Measurements from ENCODE around the gene DDX60.
"Not testable (repeated sequence)": the region's sequence is repeated elsewhere in the genome, so short reads cannot be mapped to it uniquely, and the experiment has no call there.

Gene DDX60

DNA sequence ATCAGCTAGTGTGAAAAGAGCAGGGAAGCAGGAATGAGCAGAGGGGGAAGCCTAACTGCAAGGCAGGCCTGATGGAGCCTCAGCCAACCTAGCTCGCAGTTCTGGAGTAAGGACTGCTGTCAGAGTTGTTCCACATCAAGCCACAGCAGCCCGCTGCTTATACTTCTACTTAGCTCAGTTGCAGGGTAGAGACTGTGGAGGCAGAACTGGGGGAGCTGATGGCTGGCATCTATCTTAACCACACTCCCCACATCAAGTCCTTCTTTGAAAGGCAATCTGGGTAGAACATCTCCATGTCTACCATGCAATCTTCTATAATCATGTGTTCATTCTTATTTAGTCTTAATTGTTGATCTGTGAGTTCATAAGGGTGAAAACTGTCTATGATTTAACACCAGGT, 46.1 kb downstream of the DDX60 start:
- no peaks in the 10 kb centered on the region for H3K36me3 ChIP-seq (ENCODE audit: insufficient read depth, low read length)
- H3K9me3 ChIP-seq (ENCODE audit: control insufficient read depth, insufficient read depth, low read length), result no peaks in the 10 kb centered on the region

DNA sequence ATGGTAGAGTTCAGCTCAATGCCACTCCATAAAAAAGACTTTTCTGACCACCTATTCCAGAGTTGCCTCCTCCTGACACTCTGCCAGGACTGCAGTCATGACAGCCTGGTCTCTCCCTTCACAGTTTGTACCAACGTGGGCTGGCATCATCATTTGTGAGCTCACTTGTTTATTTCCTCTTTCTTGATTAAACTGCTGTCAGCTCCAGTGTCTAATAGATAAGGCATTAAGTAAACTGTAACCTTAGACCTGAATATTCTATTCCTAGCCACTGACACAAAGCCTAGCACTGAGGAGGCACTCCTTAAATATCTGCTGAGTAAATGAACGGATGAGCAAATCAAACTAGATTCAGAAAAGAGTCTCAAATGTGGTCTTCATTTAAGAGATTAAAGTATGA, 48.7 kb downstream of the DDX60 start:
- H3K9ac ChIP-seq (ENCODE audit: low read depth, low read length), result no peak overlapping the region
- H3K36me3 ChIP-seq (ENCODE audit: insufficient read depth, low read length), result no peaks in the 10 kb centered on the region
- no peaks in the 10 kb centered on the region for H3K9me3 ChIP-seq (ENCODE audit: control insufficient read depth, insufficient read depth, low read length)
- H3K4me1 ChIP-seq (ENCODE audit: insufficient read depth, low read length), result no peaks in the 10 kb centered on the region

More for the DNA sequence above, 46.1 kb downstream of the DDX60 start:
- Histone ChIP-seq H3K9ac (ENCODE audit: low read depth, low read length) (no peak overlapping the region), H3K4me1 (ENCODE audit: insufficient read depth, low read length) (no peaks in the 10 kb centered on the region; the same call in 1 of the 2 replicates)

DNA sequence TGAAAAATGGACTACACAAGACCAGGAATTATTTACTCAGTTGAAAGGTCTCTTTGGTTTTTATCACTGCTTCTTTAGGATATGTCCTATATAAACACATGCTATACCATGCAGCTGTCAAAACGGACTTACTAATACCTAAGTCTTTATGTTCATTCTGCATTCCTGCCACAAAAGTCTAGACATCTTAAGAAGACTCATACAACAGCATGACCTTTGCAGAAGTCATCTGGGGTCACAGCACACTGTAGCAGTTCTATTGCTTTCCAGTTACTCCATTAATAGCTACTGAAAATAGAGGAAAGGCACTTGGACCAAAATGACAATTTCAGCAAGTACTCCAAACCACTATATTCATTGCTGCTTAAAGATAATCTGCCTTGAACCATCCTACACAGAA, 53.2 kb downstream of the DDX60 start:
- no peaks in the 10 kb centered on the region for H3K9me3 ChIP-seq (ENCODE audit: control insufficient read depth, insufficient read depth, low read length)
- no peaks in the 10 kb centered on the region for H3K36me3 ChIP-seq (ENCODE audit: insufficient read depth, low read length)
- H3K9ac ChIP-seq (ENCODE audit: low read depth, low read length), result no peak overlapping the region
- no peaks in the 10 kb centered on the region for H3K4me1 ChIP-seq (ENCODE audit: insufficient read depth, low read length)

- Histone ChIP-seq H3K4me1 (ENCODE audit: insufficient read depth, low read length) (no peaks in the 10 kb centered on the region), H3K36me3 (ENCODE audit: insufficient read depth, low read length) (no peaks in the 10 kb centered on the region), H3K9me3 (ENCODE audit: control insufficient read depth, insufficient read depth, low read length) (no peaks in the 10 kb centered on the region), H3K9ac (ENCODE audit: low read depth, low read length) (no peak overlapping the region)
Observed at GRCh38 chr4:168264903-168265302, 53.6 kb downstream of the DDX60 start.

- Histone ChIP-seq H3K4me1 (ENCODE audit: insufficient read depth, low read length) (no peaks in the 10 kb centered on the region), H3K9me3 (ENCODE audit: control insufficient read depth, insufficient read depth, low read length) (no peaks in the 10 kb centered on the region), H3K36me3 (ENCODE audit: insufficient read depth, low read length) (no peaks in the 10 kb centered on the region), H3K9ac (ENCODE audit: low read depth, low read length) (no peak overlapping the region)
Observed at GRCh38 chr4:168263039-168263438, 55.5 kb downstream of the DDX60 start.

DNA sequence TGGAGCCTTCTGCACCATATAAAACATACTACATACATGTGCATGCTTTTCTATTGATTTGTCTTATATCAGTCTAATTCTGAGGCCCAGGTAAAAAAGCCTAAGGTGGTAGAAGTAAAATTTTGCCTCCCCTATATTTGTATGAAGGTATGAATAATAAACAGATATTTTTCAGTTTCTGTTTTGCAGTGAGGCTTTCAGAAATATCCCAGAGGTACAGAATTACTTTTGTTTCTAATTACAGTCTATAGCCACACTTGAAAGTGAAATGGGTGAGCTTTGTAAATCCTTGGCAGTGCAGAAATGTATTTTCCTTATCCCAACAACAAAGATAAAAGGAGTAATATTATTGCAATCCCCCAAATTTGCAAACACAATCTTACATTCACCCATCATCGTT, 59.5 kb downstream of the DDX60 start:
- H3K9ac ChIP-seq (ENCODE audit: low read depth, low read length), result no peak overlapping the region
- H3K36me3 ChIP-seq (ENCODE audit: insufficient read depth, low read length), result no peaks in the 10 kb centered on the region
- H3K9me3 ChIP-seq (ENCODE audit: control insufficient read depth, insufficient read depth, low read length), result no peaks in the 10 kb centered on the region
- H3K4me1 ChIP-seq (ENCODE audit: insufficient read depth, low read length), result peaks cover 6% of the 10 kb centered on the region; the same call in 1 of the 2 replicates

GRCh38 chr4:168257768-168258167, 60.8 kb downstream of the DDX60 start:
- Histone ChIP-seq H3K9ac (ENCODE audit: low read depth, low read length) (no peak overlapping the region), H3K36me3 (ENCODE audit: insufficient read depth, low read length) (no peaks in the 10 kb centered on the region), H3K9me3 (ENCODE audit: control insufficient read depth, insufficient read depth, low read length) (no peaks in the 10 kb centered on the region), H3K4me1 (ENCODE audit: insufficient read depth, low read length) (peaks cover 6% of the 10 kb centered on the region; the same call in 1 of the 2 replicates)

DNA sequence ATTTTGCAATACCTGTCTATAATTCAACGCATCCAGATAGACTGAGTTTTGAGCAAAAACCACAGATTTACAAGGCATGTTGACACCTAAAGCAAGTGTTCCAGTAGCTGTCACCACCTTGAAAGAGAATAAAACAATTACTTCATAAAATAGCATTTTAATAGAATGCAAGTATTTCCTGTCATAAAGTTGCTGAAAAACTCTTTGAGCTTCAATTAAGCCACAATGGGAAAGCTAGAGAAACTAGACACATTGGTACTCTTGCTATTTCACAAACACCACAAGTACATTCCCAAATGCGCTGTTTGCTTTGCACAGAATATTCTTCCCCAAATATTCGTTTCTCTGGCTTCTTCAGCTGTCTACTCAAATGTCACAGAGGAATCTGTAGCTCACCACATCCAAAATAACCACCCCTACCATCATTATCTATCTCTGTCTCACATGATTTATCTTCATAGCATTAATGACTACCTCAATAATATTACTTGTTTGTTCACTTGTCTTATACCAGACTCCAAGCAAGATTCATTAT, 70.3 kb downstream of the DDX60 start:
- no peaks in the 10 kb centered on the region for H3K4me1 ChIP-seq (ENCODE audit: insufficient read depth, low read length)
- H3K36me3 ChIP-seq (ENCODE audit: insufficient read depth, low read length), result no peaks in the 10 kb centered on the region
- no peak overlapping the region for H3K9ac ChIP-seq (ENCODE audit: low read depth, low read length)
- no peaks in the 10 kb centered on the region; the same call in 1 of the 2 replicates for H3K9me3 ChIP-seq (ENCODE audit: control insufficient read depth, insufficient read depth, low read length)

- H3K9me3 ChIP-seq (ENCODE audit: control insufficient read depth, insufficient read depth, low read length), result no peaks in the 10 kb centered on the region; the same call in 1 of the 2 replicates
- H3K36me3 ChIP-seq (ENCODE audit: insufficient read depth, low read length), result no peaks in the 10 kb centered on the region
- H3K4me1 ChIP-seq (ENCODE audit: insufficient read depth, low read length), result no peaks in the 10 kb centered on the region
- no peak overlapping the region for H3K9ac ChIP-seq (ENCODE audit: low read depth, low read length)
Observed at GRCh38 chr4:168247603-168248002, 70.9 kb downstream of the DDX60 start.

DNA sequence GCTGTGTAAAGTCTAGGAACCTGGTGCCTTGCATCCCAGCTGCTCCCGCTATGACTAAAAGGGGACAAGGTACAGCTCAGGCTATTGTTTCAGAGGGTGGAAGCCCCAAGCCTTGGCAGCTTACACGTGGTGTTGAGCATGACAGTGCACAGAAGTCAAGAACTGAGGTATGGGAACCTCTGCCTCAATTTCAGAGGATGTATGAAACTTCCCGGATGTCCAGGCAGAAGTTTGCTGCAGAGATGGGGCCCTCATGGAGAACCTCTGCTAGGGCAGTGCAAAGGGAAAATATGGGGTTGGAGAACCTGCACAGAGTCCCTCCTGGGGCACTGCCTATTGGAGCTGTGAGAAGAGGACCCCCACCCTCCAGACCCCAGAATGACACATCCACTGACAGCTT, 76.6 kb downstream of the DDX60 start:
- Histone ChIP-seq H3K36me3 (ENCODE audit: insufficient read depth, low read length) (no peaks in the 10 kb centered on the region), H3K9me3 (ENCODE audit: control insufficient read depth, insufficient read depth, low read length) (peaks cover 3% of the 10 kb centered on the region; the same call in 1 of the 2 replicates), H3K4me1 (ENCODE audit: insufficient read depth, low read length) (no peaks in the 10 kb centered on the region), H3K9ac (ENCODE audit: low read depth, low read length) (no peak overlapping the region)

DNA sequence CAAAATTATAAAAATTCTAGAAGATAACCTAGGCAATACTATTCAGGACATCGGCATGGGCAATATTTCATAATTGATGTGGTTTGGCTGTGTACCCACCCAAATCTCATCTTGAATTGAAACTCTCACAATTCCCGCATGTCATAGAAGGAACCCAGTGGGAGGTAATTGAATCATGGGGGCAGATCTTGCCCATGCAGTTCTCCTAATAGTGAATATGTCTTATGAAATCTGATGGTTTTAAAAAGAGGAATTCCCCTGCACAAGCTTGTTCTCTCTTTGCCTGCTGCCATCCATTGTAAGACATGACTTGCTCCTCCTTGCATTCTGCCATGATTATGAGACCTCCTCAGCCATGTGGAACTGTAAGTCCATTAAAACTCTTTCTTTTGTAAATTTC, 77.7 kb downstream of the DDX60 start:
- Histone ChIP-seq H3K36me3 (ENCODE audit: insufficient read depth, low read length) (no peaks in the 10 kb centered on the region), H3K9me3 (ENCODE audit: control insufficient read depth, insufficient read depth, low read length) (peaks cover 3% of the 10 kb centered on the region; the same call in 1 of the 2 replicates), H3K4me1 (ENCODE audit: insufficient read depth, low read length) (no peaks in the 10 kb centered on the region), H3K9ac (ENCODE audit: low read depth, low read length) (no peak overlapping the region)

DNA sequence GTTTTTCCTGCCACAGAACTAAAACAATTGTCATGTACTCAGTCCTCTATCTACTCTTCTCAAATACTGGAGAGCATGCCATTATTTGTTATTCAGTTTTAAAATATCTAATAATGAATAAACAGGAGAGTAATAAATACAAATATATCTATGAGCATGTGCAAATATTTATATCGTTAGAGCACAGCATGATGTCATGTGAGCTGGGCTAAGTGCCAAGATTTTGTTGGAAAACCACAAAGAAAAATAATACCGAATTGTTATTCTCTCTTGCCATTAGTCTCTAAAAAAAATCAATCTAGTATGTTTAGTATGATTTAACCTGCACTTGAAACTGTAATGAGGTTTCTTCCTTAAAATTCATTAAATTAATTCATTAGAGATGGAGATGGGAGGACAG, 97.3 kb downstream of the DDX60 start:
- H3K36me3 ChIP-seq (ENCODE audit: insufficient read depth, low read length), result no peaks in the 10 kb centered on the region
- H3K9me3 ChIP-seq (ENCODE audit: control insufficient read depth, insufficient read depth, low read length), result no peaks in the 10 kb centered on the region
- no peak overlapping the region for H3K9ac ChIP-seq (ENCODE audit: low read depth, low read length)
- H3K4me1 ChIP-seq (ENCODE audit: insufficient read depth, low read length), result no peaks in the 10 kb centered on the region

GRCh38 chr4:168220893-168221292, 97.7 kb downstream of the DDX60 start:
- H3K9ac ChIP-seq (ENCODE audit: low read depth, low read length), result no peak overlapping the region
- no peaks in the 10 kb centered on the region for H3K9me3 ChIP-seq (ENCODE audit: control insufficient read depth, insufficient read depth, low read length)
- no peaks in the 10 kb centered on the region for H3K36me3 ChIP-seq (ENCODE audit: insufficient read depth, low read length)
- no peaks in the 10 kb centered on the region for H3K4me1 ChIP-seq (ENCODE audit: insufficient read depth, low read length)

- no peak overlapping the region for H3K9ac ChIP-seq (ENCODE audit: low read depth, low read length)
- no peaks in the 10 kb centered on the region for H3K4me1 ChIP-seq (ENCODE audit: insufficient read depth, low read length)
- H3K36me3 ChIP-seq (ENCODE audit: insufficient read depth, low read length), result no peaks in the 10 kb centered on the region
- H3K9me3 ChIP-seq (ENCODE audit: control insufficient read depth, insufficient read depth, low read length), result no peaks in the 10 kb centered on the region
Observed at GRCh38 chr4:168218645-168219044, 99.9 kb downstream of the DDX60 start.

DNA sequence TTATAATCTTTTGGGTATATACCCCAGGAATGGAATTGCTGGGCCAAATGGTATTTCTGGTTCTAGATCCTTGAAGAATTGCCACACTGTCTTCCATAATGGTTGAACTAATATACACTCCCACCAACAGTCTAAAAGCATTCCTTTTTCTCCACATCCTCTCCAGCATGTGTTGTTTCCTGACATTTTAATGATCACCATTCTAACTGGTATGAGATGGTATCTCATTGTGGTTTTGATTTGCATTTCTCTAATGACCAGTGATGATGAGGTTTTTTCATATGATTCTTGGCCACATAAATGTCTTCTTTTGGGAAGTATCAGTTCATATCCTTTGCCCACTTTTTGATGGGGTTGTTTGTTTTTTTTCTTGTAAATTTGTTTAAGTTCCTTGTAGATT, 105.0 kb downstream of the DDX60 start:
- H3K4me1 ChIP-seq (ENCODE audit: insufficient read depth, low read length); H3K9ac ChIP-seq (ENCODE audit: low read depth, low read length); H3K36me3 ChIP-seq (ENCODE audit: insufficient read depth, low read length); H3K9me3 ChIP-seq (ENCODE audit: control insufficient read depth, insufficient read depth, low read length): not testable (repeated sequence)

DNA sequence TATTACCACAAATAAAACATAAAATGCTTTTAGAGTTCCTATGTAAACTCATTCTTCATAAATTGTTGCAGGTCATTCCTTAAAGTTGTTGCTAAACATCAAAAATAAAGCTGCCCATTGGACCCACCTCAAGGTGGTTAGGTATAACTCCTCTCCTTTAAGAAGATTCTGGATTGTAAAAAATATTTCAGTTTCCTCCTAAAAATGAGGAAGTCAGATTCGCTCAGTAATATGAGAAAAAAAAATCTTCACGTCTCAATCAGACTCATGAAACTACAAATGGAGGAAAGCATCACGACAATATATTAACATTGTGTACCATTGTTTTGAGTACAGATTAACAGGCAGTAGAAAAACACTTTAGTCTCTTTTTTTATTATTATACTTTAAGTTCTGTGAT, 105.9 kb downstream of the DDX60 start:
- H3K36me3 ChIP-seq (ENCODE audit: insufficient read depth, low read length), result no peaks in the 10 kb centered on the region
- no peak overlapping the region for H3K9ac ChIP-seq (ENCODE audit: low read depth, low read length)
- H3K9me3 ChIP-seq (ENCODE audit: control insufficient read depth, insufficient read depth, low read length), result no peaks in the 10 kb centered on the region
- H3K4me1 ChIP-seq (ENCODE audit: insufficient read depth, low read length), result no peaks in the 10 kb centered on the region
